K562 (cell line): ENCODE measurements around the gene GCN1. TPM values are rescaled to one million over a fixed set of nuclear protein-coding genes. Genes with fewer than 3 reads are reported as not detected.

Experiments
- ATAC-seq: fragments of 200-7000 bp; cut with Tn5 transposase; 3 replicates; pipeline ENCODE4 v1.9.1; 2020; ENCODE audit warnings: moderate library complexity
- BruUV-seq: library from RNA; stranded (reverse); fragments of 400-500 nt; replicated peaks from 2 replicates; lab custom pipeline; 2021; lab: Mats Ljungman, UMichigan
- CTCF ChIA-PET: fragments of 300-600 bp; formaldehyde crosslinking; extraction: SDS; loops from one replicate; lab custom pipeline; 2021; ENCODE audit warnings: low intra/inter-chr PET ratio; lab: Yijun Ruan, JAX
- POLR2A ChIA-PET: fragments of 300-600, 350-650 bp; sonication (Branson Sonifier 250); formaldehyde crosslinking; extraction: SDS; loops from one replicate; lab custom pipeline; 2021; ENCODE audit warnings: antibody characterized with exemption, inconsistent platforms; lab: Yijun Ruan, JAX
- DNase-seq, 4 experiments: peaks; one replicate each; pipeline versions ENCODE4 v3.0.0 to v3.0.0-alpha.2; 2011 to 2018; ENCODE audit warnings: low spot score in 3 of 4, mixed read lengths in 3 of 4; ENCODE audit errors: extremely low read depth in 1 of 4
- FAIRE-seq: peaks from 2 replicates; lab custom pipeline; 2011; peaks lifted over from hg19 to GRCh38; lab: Jason Lieb, UNC
- H2AFZ ChIP-seq: 2 replicates; pipeline ENCODE4 v1.6.0; 2011; ENCODE audit warnings: low read depth, low read length, control low read depth, inconsistent platforms
- H3K27ac ChIP-seq: fragments of 200-600 bp; 3 replicates; pipeline ENCODE4 v1.8.0; 2011; ENCODE audit warnings: low read depth, mild to moderate bottlenecking, control low read depth, inconsistent platforms, low read length, moderate library complexity, mixed read lengths; ENCODE audit errors: extremely low read depth
- H3K27me3 ChIP-seq, 2 experiments: fragments of 300-600 bp in 1 of 2; 2 replicates in 1 of 2; 3 replicates in 1 of 2; pipeline versions ENCODE4 v1.6.0 to v1.8.0; 2011; ENCODE audit warnings: inconsistent platforms in 2 of 2, low read length in 2 of 2, mild to moderate bottlenecking in 1 of 2, mixed read lengths in 1 of 2, moderate library complexity in 1 of 2; ENCODE audit not compliant: control insufficient read depth in 2 of 2, insufficient read depth in 2 of 2
- H3K36me3 ChIP-seq: fragments of 300-600 bp; 3 replicates; pipeline ENCODE4 v1.8.0; 2011; ENCODE audit warnings: mild to moderate bottlenecking, low read length, inconsistent platforms; ENCODE audit not compliant: control insufficient read depth, insufficient read depth
- H3K4me1 ChIP-seq, 2 experiments: fragments of 200-600 bp in 1 of 2; replicated peaks in 1 of 2; 2 replicates in 1 of 2; 3 replicates in 1 of 2; pipeline versions ENCODE4 v1.5.1 to v1.8.0; 2011; ENCODE audit warnings: inconsistent platforms in 2 of 2, low read length in 2 of 2, mild to moderate bottlenecking in 1 of 2, mixed read lengths in 1 of 2, moderate library complexity in 1 of 2; ENCODE audit not compliant: control insufficient read depth in 2 of 2, insufficient read depth in 2 of 2
- H3K4me2 ChIP-seq: 2 replicates; pipeline ENCODE4 v1.6.1; 2011; ENCODE audit warnings: low read length, control low read depth, inconsistent platforms, mixed read lengths; ENCODE audit not compliant: insufficient read depth
- H3K4me3 ChIP-seq: fragments of 200-600 bp; sonication (generic), shearing (Covaris generic); 2 replicates; pipeline ENCODE4 v1.5.1; 2016; ENCODE audit warnings: control low read depth, inconsistent platforms
- H3K79me2 ChIP-seq: fragments of 200-600 bp; 3 replicates; pipeline ENCODE4 v1.8.0; 2011; ENCODE audit warnings: low read length, inconsistent platforms; ENCODE audit not compliant: control insufficient read depth, insufficient read depth
- H3K9ac ChIP-seq, 2 experiments: 2 replicates each; pipeline versions ENCODE4 v1.6.0 to v1.6.1; 2011; ENCODE audit warnings: low read depth in 2 of 2, low read length in 2 of 2, control low read depth in 1 of 2, inconsistent platforms in 1 of 2, mild to moderate bottlenecking in 1 of 2, mixed read lengths in 1 of 2; ENCODE audit not compliant: insufficient read depth in 1 of 2
- H3K9me1 ChIP-seq: one replicate; pipeline ENCODE4 v1.6.0; 2011; ENCODE audit warnings: inconsistent platforms, mild to moderate bottlenecking, low read length, moderate library complexity; ENCODE audit not compliant: control insufficient read depth, insufficient read depth
- H3K9me3 ChIP-seq: replicated peaks from 2 replicates; pipeline ENCODE4 v1.5.1; 2011; ENCODE audit warnings: low read depth, low read length, inconsistent platforms; ENCODE audit not compliant: control insufficient read depth, insufficient read depth
- H4K20me1 ChIP-seq: replicated peaks from 2 replicates; pipeline ENCODE4 v1.6.1; 2011; ENCODE audit warnings: low read length, inconsistent platforms, mixed read lengths; ENCODE audit not compliant: control insufficient read depth, insufficient read depth
- BRF1 ChIP-seq: IDR thresholded peaks from 3 replicates; pipeline ENCODE4 v1.6.1; 2011; ENCODE audit warnings: borderline replicate concordance, mild to moderate bottlenecking; ENCODE audit not compliant: insufficient read length; ENCODE audit errors: extremely low read depth
- CCAR2 ChIP-seq: fragments of 200-400 bp; formaldehyde crosslinking; IDR thresholded peaks from 2 replicates; pipeline ENCODE4 v1.6.1; 2017; ENCODE audit warnings: mild to moderate bottlenecking, low read depth, low read length
- EP400 ChIP-seq: fragments of 450-650 bp; IDR thresholded peaks from 2 replicates; pipeline ENCODE4 v1.6.1; 2017; ENCODE audit warnings: antibody characterized with exemption, mild to moderate bottlenecking, moderate library complexity
- EWSR1 ChIP-seq: fragments of 450-650 bp; IDR thresholded peaks from 2 replicates; pipeline ENCODE4 v1.6.1; 2018; ENCODE audit warnings: borderline replicate concordance, mild to moderate bottlenecking, low read depth, moderate library complexity; ENCODE audit not compliant: partially characterized antibody
- FIP1L1 ChIP-seq: fragments of 200-400 bp; formaldehyde crosslinking; IDR thresholded peaks from 2 replicates; pipeline ENCODE4 v1.6.1; 2018; ENCODE audit warnings: mild to moderate bottlenecking, low read depth, low read length; ENCODE audit not compliant: poor library complexity, severe bottlenecking
- GATA2 ChIP-seq: sonication (generic); formaldehyde crosslinking; IDR thresholded peaks from 2 replicates; pipeline ENCODE4 v1.4.0; 2020; ENCODE audit warnings: mild to moderate bottlenecking, missing genetic modification reagents
- KDM5B ChIP-seq: fragments of 200-600 bp; sonication (generic); IDR thresholded peaks from 2 replicates; pipeline ENCODE4 v1.6.1; 2012; ENCODE audit warnings: low read depth, mild to moderate bottlenecking, moderate library complexity, low read length, control low read depth, inconsistent platforms; ENCODE audit not compliant: insufficient replicate concordance
- NFIC ChIP-seq: fragments of 450-650 bp; IDR thresholded peaks from 2 replicates; pipeline ENCODE4 v1.6.1; 2017; ENCODE audit warnings: mild to moderate bottlenecking, inconsistent platforms
- POLR2G ChIP-seq: fragments of 200-400 bp; formaldehyde crosslinking; IDR thresholded peaks from 2 replicates; pipeline ENCODE4 v1.6.1; 2017; ENCODE audit warnings: low read depth, mild to moderate bottlenecking, antibody characterized with exemption, low read length, moderate library complexity
- RBM22 ChIP-seq: fragments of 200-400 bp; formaldehyde crosslinking; IDR thresholded peaks from 2 replicates; pipeline ENCODE4 v1.6.1; 2018; ENCODE audit warnings: low read length, low read depth; ENCODE audit not compliant: poor library complexity, severe bottlenecking
- U2AF2 ChIP-seq: fragments of 200-400 bp; formaldehyde crosslinking; optimal IDR thresholded peaks from 2 replicates; pipeline ENCODE3; 2017; ENCODE audit warnings: low read depth, mild to moderate bottlenecking, low read length
- ZNF408 ChIP-seq: fragments of 250-450 bp; sonication (Bioruptor Pico); IDR thresholded peaks from 2 replicates; pipeline ENCODE4 v1.4.0; 2020; ENCODE audit warnings: low read depth, mild to moderate bottlenecking, moderate library complexity
- WGBS: fragments of 100-300 bp; shearing (Covaris generic); methylation state at CpG from one replicate; pipeline ENCODE4 v1.1.6; 2016; ENCODE audit warnings: low coverage, mixed read lengths; ENCODE audit not compliant: insufficient coverage; ENCODE audit errors: missing lambda C conversion rate; 5-methylcytosine and 5-hydroxymethylcytosine counted together
- in situ Hi-C: fragments of 300-500 bp; cut with MboI; formaldehyde crosslinking; loops from 4 replicates; pipeline ENCODE4 v1.15.0; 2018; ENCODE audit warnings: inconsistent platforms, mixed read lengths
- intact Hi-C: fragments of 100-400 bp; cut with micrococcal nuclease; formaldehyde crosslinking; loops from 2 replicates; pipeline ENCODE4 v1.14.2; 2022
- polyA plus RNA-seq, 8 experiments: library from polyadenylated mRNA; depleted of rRNA in 4 of 8; stranded (reverse) in 5 of 8; unstranded in 3 of 8; fragments of >200 nt; fragmentation: Nextera tagmentation in 2 of 8; fragmentation: Illumina TruSeq in 1 of 8; extraction: Ambion mirVana in 2 of 8; extraction: Trizol in 1 of 8; gene quantifications; 2 replicates each; pipeline versions ENCODE4 v1.2.1 to v1.2.3, GENCODE V29; 2011 to 2014; ENCODE audit warnings: inconsistent platforms in 1 of 8, missing spikeins in 1 of 8
- total RNA-seq, 7 experiments: library from RNA; depleted of rRNA in 6 of 7; stranded (reverse); fragments of >200 nt in 6 of 7; fragmentation: Illumina TruSeq in 2 of 7; extraction: Trizol in 2 of 7; gene quantifications; 2 replicates each; pipeline versions ENCODE4 v1.2.1 to v1.2.3, GENCODE V29; 2011 to 2021; ENCODE audit warnings: low replicate concordance in 1 of 7
- TF ChIP-seq, protein P1 (sequence below): sonication (generic); formaldehyde crosslinking; IDR thresholded peaks from 2 replicates; pipeline ENCODE4 v1.8.0; 2022; ENCODE audit warnings: mild to moderate bottlenecking, missing genetic modification reagents

GCN1 gene
- total and polyA plus RNA-seq, 9 of the 15 experiments (the other 6 are each of a cell fraction or from before 2014, with no cell fraction given): 11.9 to 190 (median 51.7) TPM

DNA sequence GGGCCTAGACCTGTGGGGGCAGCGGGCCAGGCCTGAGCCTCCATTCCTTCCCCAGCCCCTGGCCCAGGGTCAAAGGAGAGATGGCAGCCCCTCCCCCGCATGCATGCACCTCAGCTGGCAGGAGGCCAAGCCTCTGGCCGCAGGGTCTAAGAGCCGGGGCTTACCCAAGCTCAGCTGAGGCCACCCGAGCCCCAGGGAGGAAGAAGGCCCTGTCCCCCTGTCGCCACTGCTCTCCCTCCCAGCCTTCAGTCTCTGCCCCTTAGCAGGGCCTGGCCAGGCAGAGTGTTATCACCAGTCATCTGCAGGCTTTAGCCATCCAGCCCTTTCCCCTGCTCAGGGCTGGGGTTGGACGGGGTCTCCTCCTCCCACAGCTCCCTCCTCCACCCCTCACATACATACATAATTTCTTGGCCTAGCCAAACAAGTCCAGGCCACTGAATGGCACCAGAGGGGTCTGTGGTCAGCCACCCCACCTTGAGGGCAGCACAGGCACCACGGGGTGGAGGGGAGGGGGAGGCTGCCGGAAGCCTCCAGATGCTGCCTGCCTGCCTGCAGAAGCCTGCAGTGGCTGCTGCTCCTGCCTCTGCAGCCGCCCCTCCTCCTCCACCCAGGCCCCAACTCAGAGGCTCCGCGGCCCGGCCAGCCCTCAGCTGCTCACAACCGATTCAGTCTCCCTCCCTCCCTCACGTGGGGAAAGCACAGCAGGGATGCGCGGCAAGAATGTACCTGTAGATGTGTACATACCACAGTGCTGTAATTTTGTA is 100.7 kb downstream of the GCN1 start (continued):
- TF ChIP-seq FIP1L1: peak; percentile 11
- no peak for TF ChIP-seq EP400
- TF ChIP-seq NFIC: peak; percentile 95
- TF ChIP-seq KDM5B: no peak
- TF ChIP-seq, protein P1, sequence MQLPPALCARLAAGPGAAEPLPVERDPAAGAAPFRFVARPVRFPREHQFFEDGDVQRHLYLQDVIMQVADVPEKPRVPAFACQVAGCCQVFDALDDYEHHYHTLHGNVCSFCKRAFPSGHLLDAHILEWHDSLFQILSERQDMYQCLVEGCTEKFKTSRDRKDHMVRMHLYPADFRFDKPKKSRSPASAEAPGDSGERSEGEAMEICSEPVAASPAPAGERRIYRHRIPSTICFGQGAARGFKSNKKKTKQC (CRISPR knock-in tag): no peak
- no peak for TF ChIP-seq EWSR1
- peak; percentile 6 for TF ChIP-seq RBM22
- no peak for TF ChIP-seq CCAR2

DNA sequence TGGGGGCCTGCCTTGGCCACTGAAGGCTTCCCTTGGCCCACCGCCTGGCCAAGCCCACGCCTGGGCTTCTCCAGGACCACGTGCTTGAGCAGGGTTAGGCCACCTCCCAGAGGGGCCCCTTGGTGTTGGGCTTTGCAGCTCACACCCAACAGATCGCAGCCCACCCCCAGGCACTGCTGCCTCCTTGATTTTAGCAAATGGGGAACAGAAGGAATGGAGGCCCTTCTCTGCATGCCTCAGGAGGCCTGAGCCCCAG is 101.3 kb downstream of the GCN1 start:
- BruUV-seq: no TSS peak
- 77% methylated on average over 4 of the region's 4 CpGs for WGBS
- no peak overlapping the region for H2AFZ ChIP-seq
- ChIA-PET POLR2A (no interaction called here), CTCF (no interaction called here)
- TF ChIP-seq RBM22 (peak; percentile 13), U2AF2 (no peak), GATA2 (CRISPR knock-in tag) (no peak), ZNF408 (CRISPR knock-in tag) (no peak), BRF1 (no peak), POLR2G (peak; percentile 42; the same call in 1 of the 2 replicates)
- FAIRE-seq (no peak), DNase-seq (no peak), ATAC-seq (no peak; the same call in 2 of the 3 replicates)
- peak overlapping the region in 1 of 2 experiments; percentile 58; a peak in 1 of 4 replicates for H3K9ac ChIP-seq
- H3K9me3 ChIP-seq: no peaks in the 10 kb centered on the region
- peaks cover 0 to 45% of the 10 kb centered on the region in 2 experiments; a peak in 2 of 5 replicates for H3K4me1 ChIP-seq
- H3K79me2 ChIP-seq: no peaks in the 10 kb centered on the region
- intact Hi-C loops: no loop called here
- H3K9me1 ChIP-seq: no peaks in the 10 kb centered on the region
- in situ Hi-C loops: no loop called here
- no peak overlapping the region for H3K27ac ChIP-seq
- no peak overlapping the region for H3K4me2 ChIP-seq
- peaks cover 41% of the 10 kb centered on the region; the same call in 1 of the 3 replicates for H3K36me3 ChIP-seq
- no peaks in the 10 kb centered on the region for H3K27me3 ChIP-seq
- H3K4me3 ChIP-seq: no peak overlapping the region
- H4K20me1 ChIP-seq: no peaks in the 10 kb centered on the region; the same call in none of the 2 replicates
